ENCODE data around the gene OSTM1. TPM values are rescaled to one million over a fixed set of nuclear protein-coding genes. Genes with fewer than 3 reads are reported as not detected.
"Not testable (repeated sequence)": the region's sequence is repeated elsewhere in the genome, so short reads cannot be mapped to it uniquely, and the experiment has no call there.

Gene OSTM1
- total RNA-seq, 1 donor from 2014 or later: 21.4 TPM

DNA sequence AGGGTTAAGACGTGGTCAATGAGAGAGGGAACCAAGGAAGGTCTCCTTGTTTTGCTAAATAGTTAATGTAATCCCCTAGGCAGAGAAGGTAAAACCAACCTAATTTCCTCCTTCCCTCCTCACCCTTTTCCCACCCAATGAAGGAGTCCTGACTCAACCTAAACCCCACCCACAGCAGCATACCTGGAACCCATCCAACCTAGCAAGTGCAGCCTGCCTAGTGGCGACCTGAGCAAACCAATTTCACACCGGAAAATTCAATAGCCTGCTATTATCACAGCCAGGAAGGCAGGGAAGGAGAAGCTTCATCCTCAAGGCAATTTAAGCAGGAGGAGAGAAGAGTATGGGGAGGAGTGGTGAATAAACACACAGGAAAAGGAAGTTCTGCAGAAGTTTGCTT lies 46.9 kb downstream of the OSTM1 start:
- ChIA-PET POLR2A (no interaction called here), CTCF (no interaction called here)
- DNase-seq: no peak

DNA sequence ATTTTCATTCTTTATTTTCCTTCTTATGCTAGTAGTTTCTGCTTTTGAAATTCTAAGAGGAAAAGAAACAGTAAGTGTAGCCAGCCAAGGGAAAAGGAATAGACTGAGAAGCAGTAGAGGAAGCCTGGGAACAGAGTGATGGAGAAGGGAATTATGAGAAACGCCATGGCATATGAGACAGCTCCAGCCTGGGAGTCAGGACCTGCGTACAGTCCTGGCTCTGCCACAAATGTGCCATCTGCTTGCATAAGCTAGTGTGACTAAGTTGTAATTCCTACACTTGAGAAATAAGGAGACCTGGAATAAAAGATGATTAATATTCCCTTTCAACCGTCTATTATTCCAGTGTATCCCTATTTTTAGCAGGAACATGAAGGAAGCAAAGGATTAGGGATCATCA lies 47.5 kb downstream of the OSTM1 start:
- TF ChIP-seq, protein P1, sequence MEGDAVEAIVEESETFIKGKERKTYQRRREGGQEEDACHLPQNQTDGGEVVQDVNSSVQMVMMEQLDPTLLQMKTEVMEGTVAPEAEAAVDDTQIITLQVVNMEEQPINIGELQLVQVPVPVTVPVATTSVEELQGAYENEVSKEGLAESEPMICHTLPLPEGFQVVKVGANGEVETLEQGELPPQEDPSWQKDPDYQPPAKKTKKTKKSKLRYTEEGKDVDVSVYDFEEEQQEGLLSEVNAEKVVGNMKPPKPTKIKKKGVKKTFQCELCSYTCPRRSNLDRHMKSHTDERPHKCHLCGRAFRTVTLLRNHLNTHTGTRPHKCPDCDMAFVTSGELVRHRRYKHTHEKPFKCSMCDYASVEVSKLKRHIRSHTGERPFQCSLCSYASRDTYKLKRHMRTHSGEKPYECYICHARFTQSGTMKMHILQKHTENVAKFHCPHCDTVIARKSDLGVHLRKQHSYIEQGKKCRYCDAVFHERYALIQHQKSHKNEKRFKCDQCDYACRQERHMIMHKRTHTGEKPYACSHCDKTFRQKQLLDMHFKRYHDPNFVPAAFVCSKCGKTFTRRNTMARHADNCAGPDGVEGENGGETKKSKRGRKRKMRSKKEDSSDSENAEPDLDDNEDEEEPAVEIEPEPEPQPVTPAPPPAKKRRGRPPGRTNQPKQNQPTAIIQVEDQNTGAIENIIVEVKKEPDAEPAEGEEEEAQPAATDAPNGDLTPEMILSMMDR (IDR thresholded peaks at IDR 0.05): no peak
- DNase-seq: no peak
- Mint-ChIP-seq H3K4me3 (no peak overlapping the region), H3K27ac (no peak overlapping the region), H3K27me3 (no peaks in the 10 kb centered on the region), H3K4me1 (no peaks in the 10 kb centered on the region), H3K9me3 (no peaks in the 10 kb centered on the region), H3K36me3 (ENCODE audit: low read depth) (peaks cover 3% of the 10 kb centered on the region)
- CTCF ChIA-PET: no interaction called here
- POLR2A ChIA-PET: no interaction called here
- no peak for ATAC-seq (ENCODE audit: low read depth)
- intact Hi-C loops (cut with micrococcal nuclease): no loop called here

More for the DNA sequence above, 46.9 kb downstream of the OSTM1 start:
- Mint-ChIP-seq H3K27ac (no peak overlapping the region), H3K36me3 (ENCODE audit: low read depth) (peaks cover 3% of the 10 kb centered on the region), H3K27me3 (no peaks in the 10 kb centered on the region), H3K9me3 (no peaks in the 10 kb centered on the region), H3K4me3 (no peak overlapping the region), H3K4me1 (no peaks in the 10 kb centered on the region)
- TF ChIP-seq, protein P1 (IDR thresholded peaks at IDR 0.05): no peak
- ATAC-seq (ENCODE audit: low read depth): no peak
- intact Hi-C loops (cut with micrococcal nuclease): no loop called here

DNA sequence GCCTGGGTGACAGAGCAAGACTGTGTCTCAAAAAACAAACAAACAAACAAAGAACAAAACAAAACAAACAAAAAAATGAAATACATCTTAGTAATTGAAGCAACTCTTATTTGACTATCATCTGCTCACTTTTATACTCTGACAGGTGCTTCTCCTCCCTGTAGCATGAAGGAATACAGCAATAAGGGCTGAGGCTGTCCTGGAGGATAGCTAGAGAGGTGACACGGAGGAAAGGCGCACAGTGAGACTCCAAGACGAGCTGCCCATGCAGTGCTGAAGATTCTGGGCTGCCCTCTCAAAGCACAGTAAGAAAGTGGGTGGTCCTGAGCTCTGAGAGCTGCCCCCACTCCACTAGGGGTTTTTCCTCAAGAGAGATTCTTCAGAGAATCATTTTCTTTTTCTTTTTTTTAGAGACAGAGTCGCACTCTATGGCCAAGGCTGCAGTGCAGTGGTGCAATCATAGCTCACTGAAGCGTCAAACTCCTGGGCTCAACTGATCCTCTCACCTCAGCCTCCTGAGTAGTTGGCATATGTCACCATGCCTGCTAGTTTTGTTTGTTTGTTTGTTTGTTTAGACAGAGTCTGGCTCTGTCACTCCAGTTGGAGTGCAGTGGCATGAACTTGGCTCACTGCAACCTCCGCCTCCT lies 50.0 kb downstream of the OSTM1 start:
- intact Hi-C loops (cut with micrococcal nuclease): no loop called here
- no peaks in the 10 kb centered on the region for H3K27me3 Mint-ChIP-seq
- no peaks in the 10 kb centered on the region for H3K36me3 Mint-ChIP-seq (ENCODE audit: low read depth)
- no peak overlapping the region for H3K27ac Mint-ChIP-seq
- H3K9me3 Mint-ChIP-seq: no peaks in the 10 kb centered on the region
- ATAC-seq (ENCODE audit: low read depth): no peak
- no peak for DNase-seq
- no peaks in the 10 kb centered on the region for H3K4me1 Mint-ChIP-seq
- ChIA-PET POLR2A (no interaction called here), CTCF (no interaction called here)
- TF ChIP-seq, protein P1 (IDR thresholded peaks at IDR 0.05): no peak
- H3K4me3 Mint-ChIP-seq: no peak overlapping the region

DNA sequence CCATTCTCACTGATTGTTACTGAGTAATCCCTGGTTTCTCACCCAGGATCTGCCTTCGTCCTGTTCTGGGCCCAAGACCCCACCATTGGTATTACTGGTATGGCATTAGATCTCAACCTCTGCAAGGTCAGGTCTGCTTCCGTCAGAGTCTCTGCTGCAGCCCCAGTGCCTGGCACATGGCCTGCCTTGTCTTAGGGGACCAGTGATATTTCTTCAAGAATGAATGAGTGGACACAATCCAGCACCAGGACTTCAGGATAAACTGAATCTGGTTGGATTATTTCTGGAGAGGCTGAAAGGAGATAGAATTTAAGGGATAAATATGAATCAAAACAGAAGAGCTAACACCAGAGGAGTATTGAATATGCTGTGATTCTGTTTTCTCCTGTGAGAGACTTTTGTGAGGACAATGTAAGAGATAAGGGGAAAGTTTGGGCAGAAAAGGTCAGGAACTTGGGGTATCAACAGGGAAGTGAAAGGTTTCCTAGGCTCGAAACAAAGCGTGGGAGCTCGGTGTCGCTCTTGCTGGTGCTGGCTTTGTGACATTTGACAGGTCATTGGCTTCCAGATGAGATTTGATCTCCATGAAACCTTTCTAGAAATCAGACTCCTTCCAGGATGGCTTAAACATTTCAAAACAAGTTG lies 53.9 kb downstream of the OSTM1 start:
- no peaks in the 10 kb centered on the region for H3K27me3 Mint-ChIP-seq

DNA sequence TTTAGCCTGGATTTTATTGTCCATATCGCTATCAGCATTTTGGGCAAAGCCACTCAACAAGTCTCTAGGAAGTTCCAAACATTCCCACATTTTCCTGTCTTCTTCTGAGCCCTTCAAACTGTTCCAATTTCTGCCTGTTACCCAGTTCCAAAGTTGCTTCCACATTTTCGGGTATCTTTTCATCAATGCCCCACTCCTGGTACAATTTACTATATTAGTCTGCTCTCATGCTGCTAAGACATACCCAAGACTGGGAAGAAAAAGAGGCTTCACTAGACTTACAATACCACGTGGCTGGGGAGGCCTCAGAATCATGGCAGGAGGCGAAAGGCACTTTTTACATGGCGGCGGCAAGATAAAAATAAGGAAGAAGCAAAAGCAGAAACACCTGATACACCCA lies 58.3 kb downstream of the OSTM1 start:
- H3K9me3 Mint-ChIP-seq; DNase-seq; intact Hi-C loops (cut with micrococcal nuclease); CTCF ChIA-PET; H3K4me1 Mint-ChIP-seq; H3K4me3 Mint-ChIP-seq; H3K36me3 Mint-ChIP-seq (ENCODE audit: low read depth); ATAC-seq (ENCODE audit: low read depth); H3K27me3 Mint-ChIP-seq; POLR2A ChIA-PET; H3K27ac Mint-ChIP-seq: not testable (repeated sequence)

More for the DNA sequence above, 53.9 kb downstream of the OSTM1 start:
- no peaks in the 10 kb centered on the region for H3K36me3 Mint-ChIP-seq (ENCODE audit: low read depth)
- H3K4me1 Mint-ChIP-seq: no peaks in the 10 kb centered on the region
- no peak overlapping the region for H3K4me3 Mint-ChIP-seq
- ATAC-seq (ENCODE audit: low read depth): no peak
- DNase-seq: no peak
- H3K27ac Mint-ChIP-seq: no peak overlapping the region
- POLR2A ChIA-PET: no interaction called here
- CTCF ChIA-PET: no interaction called here
- peaks cover 7% of the 10 kb centered on the region for H3K9me3 Mint-ChIP-seq
- intact Hi-C loops (cut with micrococcal nuclease): no loop called here
- TF ChIP-seq, protein P1 (IDR thresholded peaks at IDR 0.05): no peak

Data from activated B cell treated with CpG ODN at 0.5 μM for 24 hours (primary cell).